NCI-H1417 treated with DMSO at 0.1 percent for 48 hours (cell line): ENCODE data around the gene ACADSB.

ENCODE experiments used
- DNase-seq: peaks from one replicate; lab custom pipeline; 2025; lab: John Stamatoyannopoulos, UW

ACADSB gene

GRCh38 chr10:123042708-123043408 lies 34.1 kb downstream of the ACADSB start:
- DNase-seq, result no peak

- DNase-seq, result peak; percentile 20
Measured at GRCh38 chr10:123043409-123043925, 34.7 kb downstream of the ACADSB start.

GRCh38 chr10:123044391-123044790 lies 35.6 kb downstream of the ACADSB start:
- DNase-seq, result peak; percentile 51

GRCh38 chr10:123045961-123046731 lies 37.3 kb downstream of the ACADSB start:
- DNase-seq, result no peak

GRCh38 chr10:123057968-123058367 lies 49.2 kb downstream of the ACADSB start:
- no peak for DNase-seq

- DNase-seq, result no peak
Measured at GRCh38 chr10:123061865-123062264, 53.1 kb downstream of the ACADSB start.

- no peak for DNase-seq
Measured at GRCh38 chr10:123062726-123063125, 53.9 kb downstream of the ACADSB start.

GRCh38 chr10:123068087-123068853 lies 59.5 kb downstream of the ACADSB start:
- DNase-seq, result no peak

GRCh38 chr10:123069246-123069986 lies 60.6 kb downstream of the ACADSB start:
- peak; percentile 49 for DNase-seq

- DNase-seq, result no peak
Measured at GRCh38 chr10:123073187-123073586, 64.4 kb downstream of the ACADSB start.

GRCh38 chr10:123074215-123074614 lies 65.4 kb downstream of the ACADSB start:
- DNase-seq, result no peak

GRCh38 chr10:123081896-123082295 lies 73.1 kb downstream of the ACADSB start:
- no peak for DNase-seq

- no peak for DNase-seq
Measured at GRCh38 chr10:123083811-123084210, 75.0 kb downstream of the ACADSB start.

GRCh38 chr10:123086281-123086680 lies 77.5 kb downstream of the ACADSB start:
- no peak for DNase-seq

GRCh38 chr10:123087348-123087747 lies 78.5 kb downstream of the ACADSB start:
- DNase-seq, result no peak

- DNase-seq, result no peak
Measured at GRCh38 chr10:123087786-123088185, 79.0 kb downstream of the ACADSB start.

GRCh38 chr10:123092635-123093414 lies 84.0 kb downstream of the ACADSB start:
- DNase-seq, result no peak

GRCh38 chr10:123093489-123093888 lies 84.7 kb downstream of the ACADSB start:
- no peak for DNase-seq

- DNase-seq, result no peak
Measured at GRCh38 chr10:123096452-123096851, 87.6 kb downstream of the ACADSB start.

- no peak for DNase-seq
Measured at GRCh38 chr10:123097039-123097438, 88.2 kb downstream of the ACADSB start.
